Pulmonary artery endothelial cell (primary cell): ENCODE data around the gene MLANA. TPM values are rescaled to one million over a fixed set of nuclear protein-coding genes. Genes with fewer than 3 reads are reported as not detected.

Experiments used
- DNase-seq: peaks from one replicate; pipeline ENCODE4 v3.0.0-alpha.2; 2011; ENCODE audit warnings: low read depth, low spot score
- total RNA-seq: library from RNA; depleted of rRNA; stranded (reverse); fragments of >200 nt; gene quantifications from 2 replicates; pipeline ENCODE4 v1.2.3, GENCODE V29; 2014

Gene MLANA
- total RNA-seq, 1 donor from 2014 or later, result not detected

GRCh38 chr9:5899292-5899691 lies 8.6 kb downstream of the MLANA start:
- no peak for DNase-seq

GRCh38 chr9:5900622-5901021 lies 9.9 kb downstream of the MLANA start:
- DNase-seq, result no peak

- no peak for DNase-seq
Observed at GRCh38 chr9:5902377-5902776, 11.7 kb downstream of the MLANA start.

- DNase-seq, result no peak
Observed at GRCh38 chr9:5908918-5909317, 18.2 kb downstream of the MLANA start.

- DNase-seq, result no peak
Observed at GRCh38 chr9:5909976-5910375, 19.3 kb downstream of the MLANA start.

- DNase-seq, result no peak
Observed at GRCh38 chr9:5910413-5911057, 19.8 kb downstream of the MLANA start.

GRCh38 chr9:5915438-5915837 lies 24.7 kb downstream of the MLANA start:
- no peak for DNase-seq

- DNase-seq, result no peak
Observed at GRCh38 chr9:5917273-5917672, 26.6 kb downstream of the MLANA start.

- DNase-seq, result no peak
Observed at GRCh38 chr9:5917888-5918287, 27.2 kb downstream of the MLANA start.

GRCh38 chr9:5918460-5918859 lies 27.8 kb downstream of the MLANA start:
- no peak for DNase-seq

- no peak for DNase-seq
Observed at GRCh38 chr9:5920860-5921328, 30.2 kb downstream of the MLANA start.

GRCh38 chr9:5922192-5922591 lies 31.5 kb downstream of the MLANA start:
- no peak for DNase-seq

GRCh38 chr9:5931657-5932056 lies 41.0 kb downstream of the MLANA start:
- no peak for DNase-seq

- no peak for DNase-seq
Observed at GRCh38 chr9:5938449-5938848, 47.8 kb downstream of the MLANA start.

- no peak for DNase-seq
Observed at GRCh38 chr9:5939530-5939929, 48.8 kb downstream of the MLANA start.

- no peak for DNase-seq
Observed at GRCh38 chr9:5941214-5941613, 50.5 kb downstream of the MLANA start.

- DNase-seq, result no peak
Observed at GRCh38 chr9:5945112-5945511, 54.4 kb downstream of the MLANA start.

GRCh38 chr9:5947912-5948311 lies 57.2 kb downstream of the MLANA start:
- no peak for DNase-seq

- DNase-seq, result no peak
Observed at GRCh38 chr9:5949103-5949699, 58.5 kb downstream of the MLANA start.

GRCh38 chr9:5950261-5950660 lies 59.6 kb downstream of the MLANA start:
- no peak for DNase-seq

GRCh38 chr9:5951686-5952211 lies 61.1 kb downstream of the MLANA start:
- DNase-seq, result no peak

- DNase-seq, result no peak
Observed at GRCh38 chr9:5953743-5954707, 63.3 kb downstream of the MLANA start.
